SK-N-SH (cell line): ENCODE data around the gene PDE11A. TPM values are rescaled to one million over a fixed set of nuclear protein-coding genes. Genes with fewer than 3 reads are reported as not detected.

ENCODE experiments used
- CTCF ChIA-PET: fragments of 300-600, 350-600 bp; formaldehyde crosslinking; extraction: SDS; loops from one replicate; lab custom pipeline; 2021; lab: Yijun Ruan, JAX
- POLR2A ChIA-PET: fragments of 350-600 bp; sonication (Branson Sonifier 250); formaldehyde crosslinking; extraction: SDS; loops from one replicate; lab custom pipeline; 2020; ENCODE audit warnings: antibody characterized with exemption, inconsistent platforms; lab: Yijun Ruan, JAX
- DNase-seq: peaks from one replicate; pipeline ENCODE4 v3.0.0; 2012
- H2AFZ ChIP-seq: fragments of 200-600 bp; sonication (generic); 2 replicates; pipeline ENCODE4 v1.8.1; 2016; ENCODE audit warnings: antibody characterized with exemption, mild to moderate bottlenecking, low read depth
- H3F3A ChIP-seq: fragments of 200-600 bp; sonication (generic); replicated peaks from 2 replicates; pipeline ENCODE3; 2016; ENCODE audit warnings: antibody characterized with exemption, mild to moderate bottlenecking; ENCODE audit not compliant: insufficient read depth
- H3K27ac ChIP-seq, 2 experiments: fragments of 200-500 bp in 1 of 2; fragments of 200-600 bp in 1 of 2; sonication (Bioruptor generic) in 1 of 2; sonication (generic), shearing (Covaris generic) in 1 of 2; 2 replicates each; pipeline versions ENCODE4 v1.5.1 to v1.6.1; 2014 to 2016; ENCODE audit warnings: low read depth in 2 of 2, inconsistent platforms in 1 of 2, low read length in 1 of 2, mild to moderate bottlenecking in 1 of 2, mixed read lengths in 1 of 2
- H3K27me3 ChIP-seq: fragments of 200-600 bp; sonication (generic), shearing (Covaris generic); 2 replicates; pipeline ENCODE4 v1.6.1; 2016; ENCODE audit warnings: mixed run types; ENCODE audit not compliant: insufficient read depth
- H3K36me3 ChIP-seq, 2 experiments: fragments of 200-500 bp in 1 of 2; fragments of 200-600 bp in 1 of 2; sonication (Bioruptor generic) in 1 of 2; sonication (generic) in 1 of 2; replicated peaks in 1 of 2; 2 replicates each; pipeline versions ENCODE3 to v1.5.1; 2014 to 2016; ENCODE audit warnings: low read length in 1 of 2, mild to moderate bottlenecking in 1 of 2; ENCODE audit not compliant: insufficient read depth in 2 of 2, control insufficient read depth in 1 of 2
- H3K4me1 ChIP-seq, 2 experiments: fragments of 200-500 bp in 1 of 2; fragments of 200-600 bp in 1 of 2; sonication (Bioruptor generic) in 1 of 2; sonication (generic), shearing (Covaris generic) in 1 of 2; 2 replicates each; pipeline versions ENCODE4 v1.5.1 to v1.6.1; 2014 to 2016; ENCODE audit warnings: low read depth in 1 of 2, low read length in 1 of 2, mixed run types in 1 of 2; ENCODE audit not compliant: insufficient read depth in 2 of 2, control insufficient read depth in 1 of 2
- H3K4me2 ChIP-seq: fragments of 200-600 bp; sonication (generic), shearing (Covaris generic); 2 replicates; pipeline ENCODE4 v1.6.1; 2017; ENCODE audit warnings: mixed run types
- H3K4me3 ChIP-seq, 2 experiments: fragments of 200-500 bp in 1 of 2; fragments of 200-600 bp in 1 of 2; sonication (Bioruptor generic) in 1 of 2; sonication (generic), shearing (Covaris generic) in 1 of 2; 2 replicates each; pipeline versions ENCODE4 v1.5.1 to v1.8.1; 2014 to 2016; ENCODE audit warnings: low read depth in 2 of 2, inconsistent platforms in 1 of 2, low read length in 1 of 2, mild to moderate bottlenecking in 1 of 2, mixed read lengths in 1 of 2, moderate library complexity in 1 of 2
- H3K79me2 ChIP-seq: fragments of 200-600 bp; sonication (generic); 2 replicates; pipeline ENCODE4 v1.8.1; 2017; ENCODE audit warnings: mild to moderate bottlenecking; ENCODE audit not compliant: insufficient read depth
- H3K9ac ChIP-seq: fragments of 200-600 bp; sonication (generic); 2 replicates; pipeline ENCODE4 v1.6.1; 2017; ENCODE audit warnings: mixed run types
- H3K9me2 ChIP-seq: fragments of 200-600 bp; sonication (generic); 2 replicates; pipeline ENCODE4 v1.6.1; 2017; ENCODE audit warnings: mixed run types
- H3K9me3 ChIP-seq: fragments of 200-600 bp; sonication (generic); 2 replicates; pipeline ENCODE4 v1.6.1; 2017; ENCODE audit warnings: mixed run types, mild to moderate bottlenecking, moderate library complexity
- H4K20me1 ChIP-seq: fragments of 200-600 bp; sonication (generic); 2 replicates; pipeline ENCODE4 v1.6.1; 2017; ENCODE audit warnings: mild to moderate bottlenecking, mixed run types; ENCODE audit not compliant: insufficient read depth
- CHD2 ChIP-seq: fragments of 150-350 bp; IDR thresholded peaks from 2 replicates; pipeline ENCODE4 v1.6.1; 2018; ENCODE audit warnings: low read length; ENCODE audit not compliant: partially characterized antibody
- CTCF ChIP-seq: fragments of 200-600 bp; sonication (generic); IDR thresholded peaks from 2 replicates; pipeline ENCODE4 v1.6.1; 2017; ENCODE audit warnings: antibody characterized with exemption, mild to moderate bottlenecking, moderate library complexity
- EZH2phosphoT487 ChIP-seq: fragments of 200-600 bp; sonication (generic); IDR thresholded peaks from 2 replicates; pipeline ENCODE4 v1.6.1; 2017; ENCODE audit warnings: low read depth, mixed run types, mild to moderate bottlenecking, antibody characterized with exemption, moderate library complexity, borderline replicate concordance
- FOXM1 ChIP-seq: IDR thresholded peaks from 2 replicates; pipeline ENCODE4 v1.4.0; 2012; ENCODE audit warnings: low read depth, mild to moderate bottlenecking
- GATA2 ChIP-seq: sonication (generic); formaldehyde crosslinking; IDR thresholded peaks from 2 replicates; pipeline ENCODE4 v1.5.0; 2020; ENCODE audit warnings: mild to moderate bottlenecking, missing genetic modification reagents
- MEF2A ChIP-seq: IDR thresholded peaks from 2 replicates; pipeline ENCODE4 v1.4.0; 2012; ENCODE audit warnings: low read depth, borderline replicate concordance
- MXI1 ChIP-seq: IDR thresholded peaks from 2 replicates; pipeline ENCODE4 v1.6.1; 2012; ENCODE audit warnings: mild to moderate bottlenecking, low read depth, low read length, improper control_type of control experiment
- NFIC ChIP-seq: IDR thresholded peaks from 2 replicates; pipeline ENCODE4 v1.4.0; 2012; ENCODE audit warnings: borderline replicate concordance
- NRF1 ChIP-seq: IDR thresholded peaks from 2 replicates; pipeline ENCODE4 v1.6.1; 2012; ENCODE audit warnings: low read depth, mild to moderate bottlenecking, low read length
- RAD21 ChIP-seq: IDR thresholded peaks from 2 replicates; pipeline ENCODE4 v1.6.1; 2012; ENCODE audit warnings: mild to moderate bottlenecking, low read length
- REST ChIP-seq: IDR thresholded peaks from 2 replicates; pipeline ENCODE4 v1.6.1; 2012; ENCODE audit warnings: mild to moderate bottlenecking, low read depth, low read length, moderate library complexity
- RXRA ChIP-seq: IDR thresholded peaks from 2 replicates; pipeline ENCODE4 v1.4.0; 2012; ENCODE audit warnings: low read depth, mild to moderate bottlenecking, borderline replicate concordance
- SIN3A ChIP-seq: IDR thresholded peaks from 2 replicates; pipeline ENCODE4 v1.6.1; 2012; ENCODE audit warnings: low read depth, mild to moderate bottlenecking, low read length, moderate library complexity, borderline replicate concordance
- SMC3 ChIP-seq: IDR thresholded peaks from 2 replicates; pipeline ENCODE4 v1.6.1; 2012; ENCODE audit warnings: low read depth, low read length, improper control_type of control experiment
- TCF12 ChIP-seq: IDR thresholded peaks from 2 replicates; pipeline ENCODE4 v1.4.0; 2012
- USF2 ChIP-seq: fragments of 150-350 bp; IDR thresholded peaks from 2 replicates; pipeline ENCODE4 v1.6.1; 2017; ENCODE audit warnings: antibody characterized with exemption, low read length, low read depth, borderline replicate concordance
- ZBTB33 ChIP-seq: IDR thresholded peaks from 2 replicates; pipeline ENCODE4 v1.4.0; 2012; ENCODE audit warnings: low read depth, borderline replicate concordance
- WGBS: methylation state at CpG from one replicate; pipeline ENCODE4 v1.1.6; 2017; ENCODE audit warnings: low lambda C conversion rate; 5-methylcytosine and 5-hydroxymethylcytosine counted together
- polyA plus RNA-seq, 3 experiments: library from polyadenylated mRNA; depleted of rRNA; stranded (reverse); fragments of >200 nt; gene quantifications; 2 replicates each; pipeline ENCODE4 v1.2.3, GENCODE V29; 2012

PDE11A gene
- polyA plus RNA-seq, 1 of the 3 experiments (the other 2 are of a cell fraction) = 0.10 TPM

- no peaks in the 10 kb centered on the region for H4K20me1 ChIP-seq
- H3K27me3 ChIP-seq = no peaks in the 10 kb centered on the region
- no peaks in the 10 kb centered on the region; a peak in 2 of 4 replicates for H3K4me1 ChIP-seq
- H3K4me3 ChIP-seq = no peak overlapping the region
- H2AFZ ChIP-seq = no peak overlapping the region
- no peaks in the 10 kb centered on the region for H3K9me3 ChIP-seq
- CTCF ChIA-PET = interaction anchor here (1.0 to 2.4 kb wide), 4 partner anchors 10 to 18 kb away, joined by 3 to 10 read pairs (median 7); no protein-coding TSS in a partner anchor
- no peak for DNase-seq
- no peak overlapping the region for H3K9ac ChIP-seq
- no peaks in the 10 kb centered on the region for H3F3A ChIP-seq
- H3K4me2 ChIP-seq = no peak overlapping the region
- H3K27ac ChIP-seq = no peak overlapping the region
- POLR2A ChIA-PET = no interaction called here
- H3K9me2 ChIP-seq = no peaks in the 10 kb centered on the region
- TF ChIP-seq FOXM1 = no peak
- TF ChIP-seq MEF2A = no peak
- no peak for TF ChIP-seq TCF12
- TF ChIP-seq SIN3A = no peak
- no peak for TF ChIP-seq RAD21
- no peak for TF ChIP-seq REST
- TF ChIP-seq GATA2 (CRISPR knock-in tag) = no peak
- no peak for TF ChIP-seq SMC3
- TF ChIP-seq CHD2 = no peak
- TF ChIP-seq EZH2phosphoT487 = no peak
- TF ChIP-seq, all 33 proteins: peak for 0
- Histone ChIP-seq H3K79me2 (no peaks in the 10 kb centered on the region), H3K36me3 (no peaks in the 10 kb centered on the region)
Observed at GRCh38 chr2:177782613-177783012, 290.0 kb downstream of the PDE11A start.

GRCh38 chr2:177778472-177778871 lies 294.1 kb downstream of the PDE11A start:
- Histone ChIP-seq H3K79me2 (no peaks in the 10 kb centered on the region), H3K9me3 (no peaks in the 10 kb centered on the region), H3K4me3 (no peak overlapping the region), H4K20me1 (no peaks in the 10 kb centered on the region), H2AFZ (no peak overlapping the region), H3K9ac (no peak overlapping the region), H3K4me2 (no peak overlapping the region), H3K9me2 (no peaks in the 10 kb centered on the region), H3K27ac (no peak overlapping the region), H3K4me1 (no peaks in the 10 kb centered on the region; a peak in 1 of 4 replicates), H3F3A (no peaks in the 10 kb centered on the region), H3K36me3 (no peaks in the 10 kb centered on the region), H3K27me3 (no peaks in the 10 kb centered on the region)
- 41% methylated on average over 5 of the region's 5 CpGs for WGBS
- ChIA-PET POLR2A (no interaction called here), CTCF (interaction anchor here (1.3 kb wide), 1 partner anchor 24 kb away, joined by 3 read pairs; no protein-coding TSS in a partner anchor)
- DNase-seq = no peak
- no peak for TF ChIP-seq NFIC
- no peak for TF ChIP-seq GATA2 (CRISPR knock-in tag)
- TF ChIP-seq USF2 = no peak
- TF ChIP-seq RXRA = no peak
- no peak for TF ChIP-seq ZBTB33
- TF ChIP-seq SIN3A = no peak
- TF ChIP-seq MXI1 = no peak
- TF ChIP-seq CTCF = no peak
- no peak for TF ChIP-seq EZH2phosphoT487
- TF ChIP-seq NRF1 = no peak
